Right lobe of liver (tissue), 4 donors: ENCODE data around the gene KIF1A.
A peak's percentile ranks its signal among the peaks of the same experiment; 100 is the strongest.

ENCODE experiments used
- POLR2A ChIP-seq: fragments of 450-650 bp; IDR thresholded peaks from one replicate; pipeline ENCODE4 v1.6.1; 2017; ENCODE audit warnings: antibody characterized with exemption, mild to moderate bottlenecking
- TF ChIP-seq, protein P1 (sequence below), 4 donors: fragments of 200-600 bp in 3 of 4; fragments of 450-650 bp in 1 of 4; IDR thresholded peaks; one replicate each; pipeline versions ENCODE4 v1.5.1 to v1.8.0; 2016 to 2022; ENCODE audit warnings: antibody characterized with exemption in 4 of 4, mild to moderate bottlenecking in 2 of 4
- donor health status: DM: no; HTN: no; CAD: no.
- donor health status: DM: no; HTN: no; CAD: no.
- donor health status: DM: no; HTN: yes; CAD: no.

DNA sequence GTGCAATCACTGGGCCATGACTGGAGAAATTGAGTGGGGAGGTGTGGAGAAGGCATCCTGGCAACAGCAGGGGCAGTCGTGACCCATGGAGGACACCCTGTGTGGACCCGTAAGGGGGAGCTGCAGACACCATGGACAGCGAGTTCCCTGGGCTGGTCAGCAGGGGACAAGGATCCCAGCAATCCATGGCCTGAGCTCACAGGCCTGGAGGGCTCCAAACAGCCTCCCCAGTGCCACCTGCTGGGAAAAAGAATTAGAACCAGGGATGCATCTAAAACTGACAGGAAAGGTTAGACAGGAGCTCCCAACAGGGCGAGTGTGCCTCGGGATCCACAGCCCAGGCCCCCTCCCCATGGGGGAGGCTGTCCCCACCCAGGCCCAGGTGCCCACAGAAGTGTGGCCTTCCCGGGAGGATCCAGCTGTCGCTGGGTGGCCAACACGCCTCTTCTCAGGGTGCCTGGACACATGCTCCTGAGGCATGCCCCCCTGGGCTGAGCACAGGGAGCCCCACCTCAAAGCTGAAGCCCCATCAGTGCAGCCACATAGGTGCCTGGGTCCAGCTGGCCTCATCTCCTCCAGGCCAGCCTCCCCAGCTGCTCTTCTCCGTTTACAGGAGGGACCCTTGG lies 20.5 kb upstream of the KIF1A start:
- TF ChIP-seq, protein P1, sequence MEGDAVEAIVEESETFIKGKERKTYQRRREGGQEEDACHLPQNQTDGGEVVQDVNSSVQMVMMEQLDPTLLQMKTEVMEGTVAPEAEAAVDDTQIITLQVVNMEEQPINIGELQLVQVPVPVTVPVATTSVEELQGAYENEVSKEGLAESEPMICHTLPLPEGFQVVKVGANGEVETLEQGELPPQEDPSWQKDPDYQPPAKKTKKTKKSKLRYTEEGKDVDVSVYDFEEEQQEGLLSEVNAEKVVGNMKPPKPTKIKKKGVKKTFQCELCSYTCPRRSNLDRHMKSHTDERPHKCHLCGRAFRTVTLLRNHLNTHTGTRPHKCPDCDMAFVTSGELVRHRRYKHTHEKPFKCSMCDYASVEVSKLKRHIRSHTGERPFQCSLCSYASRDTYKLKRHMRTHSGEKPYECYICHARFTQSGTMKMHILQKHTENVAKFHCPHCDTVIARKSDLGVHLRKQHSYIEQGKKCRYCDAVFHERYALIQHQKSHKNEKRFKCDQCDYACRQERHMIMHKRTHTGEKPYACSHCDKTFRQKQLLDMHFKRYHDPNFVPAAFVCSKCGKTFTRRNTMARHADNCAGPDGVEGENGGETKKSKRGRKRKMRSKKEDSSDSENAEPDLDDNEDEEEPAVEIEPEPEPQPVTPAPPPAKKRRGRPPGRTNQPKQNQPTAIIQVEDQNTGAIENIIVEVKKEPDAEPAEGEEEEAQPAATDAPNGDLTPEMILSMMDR (IDR thresholded peaks at IDR 0.05): peak; percentile 67 to 72 (median 70)
- TF ChIP-seq POLR2A: no peak
